ENCODE results near the gene SLF2. TPM values are rescaled to one million over a fixed set of nuclear protein-coding genes. Genes with fewer than 3 reads are reported as not detected.

SLF2 gene
- total RNA-seq, 1 experiment from 2014 or later = 13.6 TPM

- H4K20me1 ChIP-seq (ENCODE audit: insufficient read depth) = no peaks in the 10 kb centered on the region
- H3K27ac ChIP-seq = no peak overlapping the region
- no peaks in the 10 kb centered on the region for H3K9me2 ChIP-seq (ENCODE audit: insufficient read depth)
- H3K4me1 ChIP-seq (replicated peaks; ENCODE audit: insufficient read depth) = no peaks in the 10 kb centered on the region
- no TSS peak for BruUV-seq (replicated peaks)
- H3K9me3 ChIP-seq (ENCODE audit: insufficient read depth, low read depth) = no peaks in the 10 kb centered on the region
- no peaks in the 10 kb centered on the region for H3K27me3 ChIP-seq (ENCODE audit: insufficient read depth, low read depth)
- H3K36me3 ChIP-seq (ENCODE audit: low read depth) = no peaks in the 10 kb centered on the region
- no peak for DNase-seq
- TF ChIP-seq CTCF (conservative IDR thresholded peaks at IDR 0.05) (no peak), EZH2 (IDR thresholded peaks at IDR 0.05; ENCODE audit: low read depth) (no peak)
- H3K79me2 ChIP-seq (ENCODE audit: low read depth) = no peaks in the 10 kb centered on the region
- H3F3A ChIP-seq (ENCODE audit: insufficient read depth, low read depth) = no peaks in the 10 kb centered on the region
- POLR2A ChIA-PET (ENCODE audit: unreplicated experiment) = no interaction called here
- CTCF ChIA-PET = no interaction called here
- intact Hi-C loops (cut with micrococcal nuclease; ENCODE audit: unreplicated experiment) = no loop called here
- no peak overlapping the region for H3K4me3 ChIP-seq
- H3K4me2 ChIP-seq = no peak overlapping the region
- no peak overlapping the region for H2AFZ ChIP-seq
Measured at GRCh38 chr10:100968062-100968736, 55.4 kb downstream of the SLF2 start.

- no peaks in the 10 kb centered on the region for H3K9me3 ChIP-seq (ENCODE audit: insufficient read depth, low read depth)
- no peaks in the 10 kb centered on the region for H3K9me2 ChIP-seq (ENCODE audit: insufficient read depth)
- ChIA-PET POLR2A (ENCODE audit: unreplicated experiment) (no interaction called here), CTCF (no interaction called here)
- DNase-seq = no peak
- no peak overlapping the region for H3K4me2 ChIP-seq
- H3K27ac ChIP-seq = no peak overlapping the region
- H3K36me3 ChIP-seq (ENCODE audit: low read depth) = no peaks in the 10 kb centered on the region
- H3K4me1 ChIP-seq (replicated peaks; ENCODE audit: insufficient read depth) = no peaks in the 10 kb centered on the region
- no peaks in the 10 kb centered on the region for H4K20me1 ChIP-seq (ENCODE audit: insufficient read depth)
- H3K4me3 ChIP-seq = no peak overlapping the region
- no peak overlapping the region for H2AFZ ChIP-seq
- no peak for TF ChIP-seq CTCF (conservative IDR thresholded peaks at IDR 0.05)
- TF ChIP-seq EZH2 (IDR thresholded peaks at IDR 0.05; ENCODE audit: low read depth) = no peak
- BruUV-seq (replicated peaks) = no TSS peak
- intact Hi-C loops (cut with micrococcal nuclease; ENCODE audit: unreplicated experiment) = no loop called here
- H3K27me3 ChIP-seq (ENCODE audit: insufficient read depth, low read depth) = no peaks in the 10 kb centered on the region
- H3F3A ChIP-seq (ENCODE audit: insufficient read depth, low read depth) = no peaks in the 10 kb centered on the region
- H3K79me2 ChIP-seq (ENCODE audit: low read depth) = no peaks in the 10 kb centered on the region
Measured at GRCh38 chr10:100968863-100969186, 56.1 kb downstream of the SLF2 start.

GRCh38 chr10:100969187-100970075 lies 56.7 kb downstream of the SLF2 start, which contains the start of gene SEMA4G:
SEMA4G (plus strand) TSS chr10:100969504; CDS start chr10:100972913, 3,409 bp downstream.
- intact Hi-C loops (cut with micrococcal nuclease; ENCODE audit: unreplicated experiment) = no loop called here
- H3K9me3 ChIP-seq (ENCODE audit: insufficient read depth, low read depth) = no peaks in the 10 kb centered on the region
- H4K20me1 ChIP-seq (ENCODE audit: insufficient read depth) = no peaks in the 10 kb centered on the region
- ChIA-PET POLR2A (ENCODE audit: unreplicated experiment) (no interaction called here), CTCF (no interaction called here)
- no TSS peak for BruUV-seq (replicated peaks)
- no peaks in the 10 kb centered on the region for H3K4me1 ChIP-seq (replicated peaks; ENCODE audit: insufficient read depth)
- no peak within 1 kb of the TSS for H3K4me2 ChIP-seq
- no peaks in the 10 kb centered on the region for H3K79me2 ChIP-seq (ENCODE audit: low read depth)
- no peaks in the 10 kb centered on the region for H3K9me2 ChIP-seq (ENCODE audit: insufficient read depth)
- H3K27me3 ChIP-seq (ENCODE audit: insufficient read depth, low read depth) = no peaks in the 10 kb centered on the region
- H3K4me3 ChIP-seq = no peak within 1 kb of the TSS
- no peak for TF ChIP-seq EZH2 (IDR thresholded peaks at IDR 0.05; ENCODE audit: low read depth)
- TF ChIP-seq CTCF (conservative IDR thresholded peaks at IDR 0.05) = no peak; the same call in 1 of the 2 replicates
- H3F3A ChIP-seq (ENCODE audit: insufficient read depth, low read depth) = no peaks in the 10 kb centered on the region
- no peaks in the 10 kb centered on the region for H3K36me3 ChIP-seq (ENCODE audit: low read depth)
- no peak within 1 kb of the TSS for H2AFZ ChIP-seq
- no peak for DNase-seq
- H3K27ac ChIP-seq = no peak within 1 kb of the TSS

Measured in PC-9 (cell line).